GM19023 (cell line): ENCODE measurements around the gene LAMP1.
"Not testable (repeated sequence)": the region's sequence is repeated elsewhere in the genome, so short reads cannot be mapped to it uniquely, and the experiment has no call there.

Experiments
- ATAC-seq: cut with Tn5 transposase; IDR thresholded peaks from one replicate; pipeline ENCODE4 v1.9.1; 2021; ENCODE audit warnings: mild to moderate bottlenecking, moderate library complexity; ENCODE audit not compliant: unreplicated experiment

LAMP1 gene

GRCh38 chr13:113354831-113355610 lies 58.0 kb downstream of the LAMP1 start:
- no peak for ATAC-seq

DNA sequence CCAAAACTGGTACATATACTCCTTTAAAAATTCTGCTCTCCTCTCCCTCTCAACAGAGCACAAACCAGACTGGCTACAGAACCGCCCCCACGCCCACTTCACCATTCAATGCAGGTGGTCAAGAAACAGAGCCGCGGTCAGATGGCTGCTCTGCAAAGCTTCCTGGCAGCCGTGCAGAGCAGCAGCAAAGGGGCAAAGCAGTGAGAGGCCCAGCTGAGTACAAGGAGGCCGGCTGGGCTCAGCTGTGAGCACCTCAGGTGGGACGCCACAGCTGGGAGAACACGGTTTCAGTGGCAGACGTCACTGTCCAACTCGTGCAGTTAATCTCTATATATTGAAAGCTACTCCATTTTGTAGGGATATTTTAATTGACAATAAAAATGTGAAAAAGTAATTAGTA lies 58.6 kb downstream of the LAMP1 start:
- ATAC-seq = no peak

- no peak for ATAC-seq
Observed at GRCh38 chr13:113356596-113356995, 59.6 kb downstream of the LAMP1 start.

GRCh38 chr13:113357529-113357928 lies 60.5 kb downstream of the LAMP1 start:
- no peak for ATAC-seq

DNA sequence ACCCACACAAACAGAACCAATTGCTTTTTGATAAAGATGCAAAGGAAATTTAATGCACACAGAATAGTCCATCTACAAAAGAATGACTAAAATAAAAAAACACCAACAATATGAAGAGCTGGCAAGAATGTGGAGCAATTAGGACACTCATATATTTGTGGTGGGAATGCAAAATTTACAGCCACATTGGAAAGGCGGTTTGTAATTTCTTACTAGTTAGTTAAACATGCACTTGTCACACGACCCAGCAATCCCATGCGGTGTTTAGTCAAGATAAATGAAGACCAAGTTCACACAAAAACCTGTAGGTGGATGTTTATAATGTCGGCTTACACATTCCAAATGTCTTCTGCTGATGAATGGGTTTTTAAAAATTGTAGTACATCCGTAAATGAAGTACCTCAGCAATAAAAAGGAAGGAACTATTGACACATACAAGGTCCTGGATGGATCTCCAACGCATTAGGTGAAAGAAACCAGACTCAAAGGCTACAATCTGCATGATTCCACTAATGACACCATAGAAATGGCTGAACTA lies 61.7 kb downstream of the LAMP1 start:
- no peak for ATAC-seq

- no peak for ATAC-seq
Observed at GRCh38 chr13:113359571-113359970, 62.5 kb downstream of the LAMP1 start.

DNA sequence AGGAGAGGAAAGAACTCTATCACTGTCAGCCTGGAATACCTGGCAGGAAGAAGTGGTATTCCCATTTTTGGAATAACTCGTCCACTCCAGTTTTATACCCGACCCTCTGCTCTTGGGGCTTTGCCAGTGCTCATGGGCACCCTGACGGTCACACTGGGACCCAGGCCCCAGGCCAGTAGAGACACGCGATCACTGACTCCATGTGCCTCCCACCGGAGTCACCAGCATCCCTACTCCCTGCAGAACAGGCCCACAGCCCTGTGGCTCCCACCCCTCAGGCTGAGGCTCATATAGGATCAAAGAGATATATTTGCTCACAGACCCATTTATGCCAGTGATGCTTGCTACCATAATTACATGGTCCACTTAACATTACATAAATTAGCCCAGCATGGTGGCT lies 63.4 kb downstream of the LAMP1 start:
- no peak for ATAC-seq

DNA sequence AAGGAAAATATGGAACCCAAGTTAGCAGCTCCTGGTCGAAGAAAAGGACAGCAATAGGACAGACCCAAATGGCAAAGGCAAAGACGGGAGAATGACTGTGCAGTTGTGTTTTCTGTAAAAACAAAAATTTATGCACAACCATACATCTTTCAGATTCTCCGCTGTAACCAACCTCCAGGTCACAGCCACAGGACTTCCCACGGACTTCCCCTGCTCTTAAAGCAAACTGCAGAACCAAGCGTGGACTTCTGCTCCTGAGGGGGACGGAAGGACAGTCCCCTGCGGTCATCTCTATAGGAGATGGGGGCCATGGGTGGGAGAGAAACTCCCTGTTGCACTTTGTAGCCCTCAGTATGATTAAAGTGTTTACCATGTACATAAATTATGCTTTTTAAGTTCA lies 64.4 kb downstream of the LAMP1 start:
- no peak for ATAC-seq

DNA sequence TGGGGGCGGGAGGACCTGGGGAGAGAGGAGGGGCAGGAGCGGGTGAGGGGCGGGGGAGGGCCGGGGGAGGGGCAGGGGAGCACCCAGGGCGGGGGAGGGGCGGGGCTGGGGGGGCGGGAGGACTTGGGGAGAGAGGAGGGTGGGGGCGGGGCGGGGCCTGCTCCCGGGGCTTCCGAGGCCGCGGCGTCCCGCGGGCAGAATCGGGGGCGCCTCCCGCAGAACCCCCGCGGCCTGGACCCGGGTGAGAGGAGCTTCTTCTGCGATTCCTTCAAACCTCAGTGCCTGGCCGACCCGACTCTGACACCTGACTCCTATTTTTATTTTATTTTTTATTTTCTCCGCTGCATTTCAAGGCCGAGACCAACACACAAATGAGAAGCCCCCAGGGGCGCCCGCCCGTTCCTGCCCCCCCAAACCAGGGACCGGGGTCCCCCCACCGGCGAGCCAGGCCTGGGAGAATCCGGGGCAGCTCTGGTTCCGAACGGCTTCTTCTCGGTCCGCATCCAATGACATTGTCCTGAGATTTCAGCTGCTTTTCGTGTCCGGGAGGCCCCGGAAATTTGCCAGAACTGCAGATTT lies 67.4 kb downstream of the LAMP1 start:
- ATAC-seq = no peak

GRCh38 chr13:113364901-113365582 lies 68.0 kb downstream of the LAMP1 start:
- ATAC-seq = no peak

DNA sequence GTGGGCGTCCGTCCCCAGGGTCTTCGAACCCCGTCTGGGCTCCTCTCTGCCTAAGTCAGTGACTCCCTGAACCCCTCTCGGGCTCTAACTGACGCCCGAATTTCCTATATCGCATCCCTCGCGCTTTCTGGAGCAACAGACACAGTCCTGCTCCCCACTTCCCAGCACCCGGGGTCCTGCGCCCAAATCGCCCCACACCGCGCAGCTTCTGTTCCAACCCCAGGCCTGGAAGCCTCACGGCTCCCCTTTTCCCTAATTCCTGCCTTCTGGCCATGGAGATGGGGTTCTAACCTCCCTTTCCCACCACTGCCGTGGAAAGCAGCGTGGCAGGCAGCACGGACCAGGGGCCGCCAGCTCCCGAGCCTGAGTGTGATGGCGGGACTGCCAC lies 68.5 kb downstream of the LAMP1 start:
- no peak for ATAC-seq

GRCh38 chr13:113365971-113366588 lies 69.0 kb downstream of the LAMP1 start:
- no peak for ATAC-seq

DNA sequence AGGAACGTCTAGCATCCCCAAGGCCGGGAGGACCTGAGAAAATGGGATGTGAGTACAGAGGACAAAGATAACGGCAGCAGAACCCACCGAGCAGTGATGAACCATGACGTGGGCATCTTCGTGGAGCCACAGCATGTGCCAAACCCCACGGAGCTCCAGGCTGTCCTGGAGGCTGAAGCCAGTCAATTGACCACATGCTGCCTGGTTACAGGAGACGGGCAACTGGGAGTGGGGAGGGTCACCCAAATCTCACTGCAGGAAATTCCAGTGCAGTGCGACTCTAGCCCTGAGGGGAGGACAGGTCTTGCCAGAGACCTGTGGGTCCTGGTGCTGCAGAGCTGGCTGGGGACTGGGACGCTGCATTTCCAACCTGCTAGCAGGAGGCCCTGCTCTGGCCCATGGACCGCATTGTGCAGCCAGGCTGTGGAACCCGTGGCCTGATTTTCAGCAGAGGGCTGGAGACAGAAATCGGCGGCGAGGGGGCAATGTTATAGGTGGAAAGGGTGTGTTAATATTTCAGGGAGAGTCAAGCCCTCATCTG lies 70.1 kb downstream of the LAMP1 start:
- ATAC-seq = no peak

DNA sequence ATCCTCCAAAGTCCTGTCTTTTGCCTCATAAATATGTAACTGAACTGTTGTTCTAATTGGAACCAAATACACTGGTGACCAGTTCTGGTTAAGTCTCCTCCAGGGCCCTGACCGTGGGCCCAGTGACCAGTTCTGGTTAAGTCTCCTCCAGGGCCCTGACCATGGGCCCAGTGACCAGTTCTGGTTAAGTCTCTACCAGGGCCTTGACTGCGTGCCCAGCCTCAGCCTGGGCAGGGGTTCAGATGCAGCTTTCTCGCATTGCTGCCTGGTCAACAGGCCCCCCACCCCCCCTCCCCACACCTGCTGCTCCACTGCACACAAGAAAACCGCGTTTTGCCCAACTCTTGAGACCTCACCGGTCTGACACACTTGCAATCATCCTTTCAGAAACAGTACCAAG lies 70.7 kb downstream of the LAMP1 start:
- ATAC-seq = no peak

DNA sequence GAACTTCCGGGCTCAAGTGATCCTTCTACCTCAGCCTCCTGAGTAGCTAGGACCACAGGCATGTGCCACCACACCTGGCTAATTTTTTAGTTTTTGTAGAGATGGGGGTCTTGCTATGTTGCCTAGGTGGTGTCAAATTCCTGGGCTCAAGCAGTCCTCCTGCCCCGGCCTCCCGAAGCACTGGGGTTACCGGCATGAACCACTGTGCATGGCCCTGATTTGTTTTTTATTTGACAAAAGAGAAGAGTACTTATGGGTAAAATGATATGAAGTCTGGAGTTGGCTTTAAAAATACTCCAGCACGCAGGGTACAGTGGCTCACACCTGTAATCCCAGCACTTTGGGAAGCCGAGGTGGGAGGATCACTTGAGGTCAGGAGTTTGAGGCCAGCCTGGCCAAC lies 71.3 kb downstream of the LAMP1 start:
- not testable (repeated sequence) for ATAC-seq

DNA sequence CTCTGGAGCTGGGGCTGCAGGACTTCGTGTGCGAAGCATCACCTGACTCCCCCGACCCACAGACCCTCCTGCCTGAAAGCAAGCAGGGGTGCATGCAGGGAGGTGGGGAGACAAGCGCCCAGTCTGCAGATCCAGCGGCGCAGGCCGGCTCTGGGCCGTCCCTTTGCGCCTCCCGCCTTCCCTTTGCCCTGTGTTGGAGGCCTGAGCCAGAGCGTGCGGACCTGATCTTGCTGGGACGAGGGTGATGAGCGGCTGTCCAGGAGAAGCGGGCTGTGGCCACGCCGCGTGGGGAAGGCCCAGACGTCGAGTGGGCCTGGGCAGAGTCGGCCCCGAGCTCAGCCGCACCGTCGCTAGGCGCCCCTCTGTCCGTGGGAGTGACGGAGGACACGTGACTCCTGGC lies 72.2 kb downstream of the LAMP1 start:
- no peak for ATAC-seq

DNA sequence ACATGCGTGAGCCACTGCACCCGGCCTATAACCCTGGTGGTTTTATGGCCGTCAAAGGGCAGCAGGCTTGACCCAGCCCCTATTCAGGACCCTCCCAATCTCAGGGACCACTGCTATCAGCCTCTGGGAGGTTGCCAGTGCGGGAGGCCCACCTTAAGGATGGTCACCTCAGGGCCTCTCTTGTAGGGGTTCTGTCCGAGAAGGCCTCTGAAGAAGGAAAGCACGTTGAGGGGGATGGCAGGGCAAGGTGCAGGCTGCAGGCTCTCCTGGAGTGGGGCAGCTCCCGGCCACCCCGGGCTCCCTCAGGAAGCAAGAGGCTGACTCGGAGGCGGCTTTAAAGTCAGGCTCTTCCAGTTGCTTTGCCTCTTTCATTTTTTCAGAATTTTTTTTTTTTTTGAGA lies 72.8 kb downstream of the LAMP1 start:
- no peak for ATAC-seq

DNA sequence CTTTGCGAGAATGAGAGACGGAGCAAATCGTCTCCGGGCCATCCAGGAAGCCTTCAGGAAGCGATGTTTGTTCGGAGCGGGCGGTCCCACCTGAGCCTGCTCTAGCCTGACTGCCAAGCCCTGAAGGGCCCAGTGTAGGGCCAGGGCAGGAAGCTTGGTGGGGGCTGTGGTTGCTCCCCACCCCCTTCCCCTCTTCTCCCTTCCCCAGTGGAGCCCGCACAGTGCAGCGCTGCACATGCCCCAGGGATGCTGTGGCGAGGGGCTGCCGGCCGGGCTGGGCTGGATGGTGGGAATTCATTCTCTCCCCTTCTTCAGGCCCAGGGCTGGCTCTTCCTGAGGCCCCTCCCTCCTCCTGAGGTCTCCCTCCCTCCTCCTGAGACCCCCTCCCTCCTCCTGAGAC lies 74.0 kb downstream of the LAMP1 start:
- ATAC-seq = no peak

- not testable (repeated sequence) for ATAC-seq
Observed at GRCh38 chr13:113371701-113372100, 74.7 kb downstream of the LAMP1 start.
